ENCODE results near the gene TBC1D3.
"Not testable (repeated sequence)": the region's sequence is repeated elsewhere in the genome, so short reads cannot be mapped to it uniquely, and the experiment has no call there.

DNA sequence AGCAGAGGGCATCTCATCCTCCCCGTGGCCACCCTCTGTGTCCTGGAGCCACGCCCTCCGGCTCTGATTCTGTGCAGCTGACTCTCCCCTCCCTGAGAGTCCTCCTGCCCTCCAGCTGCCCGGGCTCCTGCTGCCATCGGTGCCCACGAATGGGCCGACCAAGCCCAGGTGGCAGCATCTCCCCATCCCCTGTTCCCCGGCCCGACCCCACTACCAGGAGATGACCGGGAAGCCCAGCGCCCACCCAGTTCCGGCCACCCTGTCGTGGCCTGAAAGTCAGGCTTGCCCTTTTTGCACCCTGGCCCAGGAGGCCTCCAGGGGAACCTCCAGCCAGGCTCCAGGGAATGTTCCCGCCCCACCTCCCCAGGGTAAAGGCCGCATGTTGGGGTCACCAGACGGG lies 57.5 kb downstream of the TBC1D3 start:
- TF ChIP-seq, protein P1, sequence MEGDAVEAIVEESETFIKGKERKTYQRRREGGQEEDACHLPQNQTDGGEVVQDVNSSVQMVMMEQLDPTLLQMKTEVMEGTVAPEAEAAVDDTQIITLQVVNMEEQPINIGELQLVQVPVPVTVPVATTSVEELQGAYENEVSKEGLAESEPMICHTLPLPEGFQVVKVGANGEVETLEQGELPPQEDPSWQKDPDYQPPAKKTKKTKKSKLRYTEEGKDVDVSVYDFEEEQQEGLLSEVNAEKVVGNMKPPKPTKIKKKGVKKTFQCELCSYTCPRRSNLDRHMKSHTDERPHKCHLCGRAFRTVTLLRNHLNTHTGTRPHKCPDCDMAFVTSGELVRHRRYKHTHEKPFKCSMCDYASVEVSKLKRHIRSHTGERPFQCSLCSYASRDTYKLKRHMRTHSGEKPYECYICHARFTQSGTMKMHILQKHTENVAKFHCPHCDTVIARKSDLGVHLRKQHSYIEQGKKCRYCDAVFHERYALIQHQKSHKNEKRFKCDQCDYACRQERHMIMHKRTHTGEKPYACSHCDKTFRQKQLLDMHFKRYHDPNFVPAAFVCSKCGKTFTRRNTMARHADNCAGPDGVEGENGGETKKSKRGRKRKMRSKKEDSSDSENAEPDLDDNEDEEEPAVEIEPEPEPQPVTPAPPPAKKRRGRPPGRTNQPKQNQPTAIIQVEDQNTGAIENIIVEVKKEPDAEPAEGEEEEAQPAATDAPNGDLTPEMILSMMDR (IDR thresholded peaks at IDR 0.05) = not testable (repeated sequence)
- TF ChIP-seq POLR2A (IDR thresholded peaks at IDR 0.05) = not testable (repeated sequence)

Measured in adrenal gland (tissue), 5 donors.